ENCODE data around the gene PIBF1. TPM values are rescaled to one million over a fixed set of nuclear protein-coding genes. Genes with fewer than 3 reads are reported as not detected.

The PIBF1 gene
- total RNA-seq, 1 donor from 2014 or later, result 20.3 TPM

DNA sequence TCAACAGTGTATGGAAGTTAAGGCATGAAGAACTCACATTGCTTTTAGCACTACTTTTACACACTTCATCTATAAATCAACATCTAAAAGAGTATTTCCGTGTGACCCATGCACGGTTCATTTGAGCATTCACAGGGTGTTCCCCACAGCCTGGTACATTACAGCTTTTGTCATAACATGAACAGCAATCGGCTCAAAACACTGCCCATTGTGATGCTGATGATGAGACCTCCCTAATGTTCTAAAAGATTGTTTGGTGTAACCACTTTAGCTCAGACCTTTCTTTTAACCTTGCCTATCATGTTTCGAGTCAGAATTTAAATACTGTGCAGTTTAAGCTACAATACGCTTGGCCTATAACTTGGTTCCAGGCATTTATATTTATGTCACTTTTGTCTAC lies 272.8 kb downstream of the PIBF1 start:
- Mint-ChIP-seq H3K36me3 (ENCODE audit: unreplicated experiment) (no peaks in the 10 kb centered on the region), H3K27ac (ENCODE audit: unreplicated experiment) (no peak overlapping the region), H3K9me3 (ENCODE audit: unreplicated experiment) (peaks cover 4% of the 10 kb centered on the region)

GRCh38 chr13:73055813-73056564 lies 274.1 kb downstream of the PIBF1 start:
- Mint-ChIP-seq H3K27me3 (ENCODE audit: unreplicated experiment) (peaks cover 16% of the 10 kb centered on the region), H3K4me1 (ENCODE audit: low read depth, unreplicated experiment) (peaks cover 7% of the 10 kb centered on the region), H3K27ac (ENCODE audit: unreplicated experiment) (no peak overlapping the region), H3K36me3 (ENCODE audit: unreplicated experiment) (no peaks in the 10 kb centered on the region), H3K4me3 (ENCODE audit: unreplicated experiment) (no peak overlapping the region), H3K9me3 (ENCODE audit: unreplicated experiment) (peaks cover 4% of the 10 kb centered on the region)
- no peak for TF ChIP-seq CTCF (IDR thresholded peaks at IDR 0.05; ENCODE audit: partially characterized antibody, unreplicated experiment)
- DNase-seq, result no peak

More for the DNA sequence above, 272.8 kb downstream of the PIBF1 start:
- peaks cover 9% of the 10 kb centered on the region for H3K27me3 Mint-ChIP-seq (ENCODE audit: unreplicated experiment)
- no peaks in the 10 kb centered on the region for H3K4me1 Mint-ChIP-seq (ENCODE audit: low read depth, unreplicated experiment)
- no peak overlapping the region for H3K4me3 Mint-ChIP-seq (ENCODE audit: unreplicated experiment)
- no peak for TF ChIP-seq CTCF (IDR thresholded peaks at IDR 0.05; ENCODE audit: partially characterized antibody, unreplicated experiment)
- no peak for DNase-seq

DNA sequence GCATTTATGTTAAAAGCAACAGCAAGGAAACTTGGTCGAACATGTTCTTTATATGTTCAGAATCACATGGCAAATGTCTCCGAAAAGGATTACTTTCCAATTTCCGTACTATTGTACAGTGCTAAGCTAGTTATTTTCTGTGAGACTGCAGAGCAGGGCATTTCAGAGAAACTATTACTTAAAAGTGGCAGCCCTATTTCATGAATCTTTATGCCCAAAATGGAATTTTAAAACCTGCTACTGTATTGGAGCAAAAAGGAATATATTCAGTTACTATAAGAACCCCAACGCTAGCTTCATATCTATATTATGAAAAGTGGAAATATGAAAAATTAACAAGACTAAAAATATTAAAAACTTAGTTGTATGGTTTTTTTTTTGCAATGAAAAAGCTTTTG lies 274.6 kb downstream of the PIBF1 start:
- Mint-ChIP-seq H3K27me3 (ENCODE audit: unreplicated experiment) (peaks cover 16% of the 10 kb centered on the region), H3K36me3 (ENCODE audit: unreplicated experiment) (no peaks in the 10 kb centered on the region), H3K27ac (ENCODE audit: unreplicated experiment) (no peak overlapping the region), H3K4me3 (ENCODE audit: unreplicated experiment) (no peak overlapping the region), H3K9me3 (ENCODE audit: unreplicated experiment) (peaks cover 4% of the 10 kb centered on the region), H3K4me1 (ENCODE audit: low read depth, unreplicated experiment) (peaks cover 7% of the 10 kb centered on the region)
- no peak for DNase-seq
- no peak for TF ChIP-seq CTCF (IDR thresholded peaks at IDR 0.05; ENCODE audit: partially characterized antibody, unreplicated experiment)

DNA sequence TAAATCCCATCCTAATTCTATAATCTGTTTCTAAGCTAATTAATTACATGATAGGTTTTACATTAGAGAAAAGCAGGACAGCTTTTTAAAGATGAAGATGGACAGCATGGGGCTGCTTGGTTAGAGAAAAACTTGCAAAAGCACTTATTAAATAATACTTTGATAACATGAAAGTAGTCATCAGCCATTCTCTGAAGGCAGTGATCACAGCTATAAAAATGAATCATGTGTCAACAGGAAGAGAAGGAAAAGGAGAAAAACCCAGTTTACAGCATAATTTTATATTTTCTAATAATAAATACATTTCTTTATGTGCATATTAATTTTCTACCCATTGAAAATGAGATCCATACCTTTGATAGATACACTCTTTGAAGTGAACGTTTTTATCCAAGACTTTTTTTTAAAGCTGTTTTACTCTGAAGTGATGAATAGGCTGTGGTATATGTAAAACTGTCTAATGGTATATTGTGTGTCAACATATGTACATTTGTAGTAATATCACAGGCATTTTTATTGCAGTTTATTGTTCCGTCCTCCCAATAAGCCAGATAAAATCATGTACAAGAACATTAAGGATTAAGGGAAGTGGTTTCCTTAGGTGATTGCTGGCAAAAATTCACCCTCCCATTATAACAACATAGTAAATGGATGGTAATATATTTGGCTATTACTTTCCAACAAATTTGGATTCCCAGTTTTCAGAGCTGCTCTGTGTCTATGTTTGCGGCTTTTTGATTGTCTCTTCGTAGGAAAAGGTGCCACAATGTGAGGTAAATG lies 275.5 kb downstream of the PIBF1 start:
- Mint-ChIP-seq H3K9me3 (ENCODE audit: unreplicated experiment) (peaks cover 4% of the 10 kb centered on the region), H3K4me1 (ENCODE audit: low read depth, unreplicated experiment) (peaks cover 7% of the 10 kb centered on the region), H3K4me3 (ENCODE audit: unreplicated experiment) (no peak overlapping the region), H3K27me3 (ENCODE audit: unreplicated experiment) (peaks cover 19% of the 10 kb centered on the region), H3K27ac (ENCODE audit: unreplicated experiment) (no peak overlapping the region), H3K36me3 (ENCODE audit: unreplicated experiment) (no peaks in the 10 kb centered on the region)
- no peak for DNase-seq
- TF ChIP-seq CTCF (IDR thresholded peaks at IDR 0.05; ENCODE audit: partially characterized antibody, unreplicated experiment), result no peak

GRCh38 chr13:73058064-73058313 lies 276.1 kb downstream of the PIBF1 start:
- Mint-ChIP-seq H3K27me3 (ENCODE audit: unreplicated experiment) (peaks cover 19% of the 10 kb centered on the region), H3K9me3 (ENCODE audit: unreplicated experiment) (peaks cover 4% of the 10 kb centered on the region), H3K4me3 (ENCODE audit: unreplicated experiment) (peak overlapping the region; percentile 90)

More at GRCh38 chr13:73058064-73058313, 276.1 kb downstream of the PIBF1 start:
- no peak overlapping the region for H3K27ac Mint-ChIP-seq (ENCODE audit: unreplicated experiment)
- no peak for DNase-seq
- no peak for TF ChIP-seq CTCF (IDR thresholded peaks at IDR 0.05; ENCODE audit: partially characterized antibody, unreplicated experiment)
- H3K36me3 Mint-ChIP-seq (ENCODE audit: unreplicated experiment), result no peaks in the 10 kb centered on the region
- peaks cover 7% of the 10 kb centered on the region for H3K4me1 Mint-ChIP-seq (ENCODE audit: low read depth, unreplicated experiment)

All from glutamatergic neuron (in vitro differentiated cells).